A549 treated with AZD2906 at 1 μM for 4 hours (cell line): ENCODE results near the gene HSPB6. TPM values are rescaled to one million over a fixed set of nuclear protein-coding genes. Genes with fewer than 3 reads are reported as not detected.

Experiments
- total RNA-seq: library from RNA; stranded (reverse); fragments of 200-300 nt; extraction: Qiagen RNA extraction; gene quantifications from 5 replicates; pipeline ENCODE4 v1.2.3, GENCODE V29; 2022

HSPB6 gene, protein sequence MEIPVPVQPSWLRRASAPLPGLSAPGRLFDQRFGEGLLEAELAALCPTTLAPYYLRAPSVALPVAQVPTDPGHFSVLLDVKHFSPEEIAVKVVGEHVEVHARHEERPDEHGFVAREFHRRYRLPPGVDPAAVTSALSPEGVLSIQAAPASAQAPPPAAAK
- 0.08 to 0.34 TPM (median 0.24 TPM) in 5 replicates for total RNA-seq

DNA sequence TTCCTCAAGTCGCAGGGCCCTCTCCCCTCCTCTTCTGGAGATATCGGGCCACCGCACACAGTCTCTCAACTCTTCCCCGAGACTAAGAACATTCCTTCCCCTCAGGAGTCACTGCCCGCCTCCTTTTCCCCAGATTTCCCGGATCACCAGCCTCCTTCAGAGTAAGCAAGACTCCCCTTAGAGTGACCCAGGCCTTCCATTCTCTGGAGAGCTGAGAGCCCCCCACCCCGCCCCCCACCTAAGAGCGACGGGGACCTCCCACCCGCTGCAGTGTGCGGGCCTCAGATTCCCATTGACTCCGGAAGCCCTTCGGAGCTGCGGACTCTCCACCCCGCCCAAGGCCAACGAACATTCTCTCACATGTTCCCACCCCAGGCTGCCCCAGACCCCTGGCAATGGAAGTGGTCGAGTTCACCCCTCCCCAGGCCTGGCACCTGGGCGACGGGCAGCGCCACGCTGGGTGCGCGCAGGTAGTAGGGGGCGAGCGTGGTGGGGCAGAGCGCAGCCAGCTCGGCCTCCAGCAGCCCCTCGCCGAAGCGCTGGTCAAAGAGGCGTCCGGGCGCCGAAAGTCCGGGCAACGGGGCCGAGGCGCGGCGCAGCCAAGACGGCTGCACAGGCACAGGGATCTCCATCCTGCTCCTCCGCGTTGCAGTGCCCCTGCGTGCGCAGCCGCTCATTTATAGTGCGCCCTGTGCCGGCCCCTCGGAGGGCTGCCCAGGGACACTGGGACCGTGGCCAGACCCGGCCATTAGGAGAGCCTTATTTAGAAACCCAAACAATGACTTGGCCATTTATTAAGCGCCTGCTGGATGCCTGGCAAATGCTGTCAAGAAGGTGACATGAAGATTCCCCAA is at the start of gene HSPB6:
TSS of gene HSPB6 (minus strand) at position 653 of the 854 bp plus-strand sequence. CDS start at position 632, 21 bp downstream.

GRCh38 chr19:35775298-35776101 is 18.7 kb upstream of the HSPB6 start, which contains the start of gene ARHGAP33:
TSS of gene ARHGAP33 (plus strand) at chr19:35775564. CDS start at chr19:35775659, 95 bp downstream.

DNA sequence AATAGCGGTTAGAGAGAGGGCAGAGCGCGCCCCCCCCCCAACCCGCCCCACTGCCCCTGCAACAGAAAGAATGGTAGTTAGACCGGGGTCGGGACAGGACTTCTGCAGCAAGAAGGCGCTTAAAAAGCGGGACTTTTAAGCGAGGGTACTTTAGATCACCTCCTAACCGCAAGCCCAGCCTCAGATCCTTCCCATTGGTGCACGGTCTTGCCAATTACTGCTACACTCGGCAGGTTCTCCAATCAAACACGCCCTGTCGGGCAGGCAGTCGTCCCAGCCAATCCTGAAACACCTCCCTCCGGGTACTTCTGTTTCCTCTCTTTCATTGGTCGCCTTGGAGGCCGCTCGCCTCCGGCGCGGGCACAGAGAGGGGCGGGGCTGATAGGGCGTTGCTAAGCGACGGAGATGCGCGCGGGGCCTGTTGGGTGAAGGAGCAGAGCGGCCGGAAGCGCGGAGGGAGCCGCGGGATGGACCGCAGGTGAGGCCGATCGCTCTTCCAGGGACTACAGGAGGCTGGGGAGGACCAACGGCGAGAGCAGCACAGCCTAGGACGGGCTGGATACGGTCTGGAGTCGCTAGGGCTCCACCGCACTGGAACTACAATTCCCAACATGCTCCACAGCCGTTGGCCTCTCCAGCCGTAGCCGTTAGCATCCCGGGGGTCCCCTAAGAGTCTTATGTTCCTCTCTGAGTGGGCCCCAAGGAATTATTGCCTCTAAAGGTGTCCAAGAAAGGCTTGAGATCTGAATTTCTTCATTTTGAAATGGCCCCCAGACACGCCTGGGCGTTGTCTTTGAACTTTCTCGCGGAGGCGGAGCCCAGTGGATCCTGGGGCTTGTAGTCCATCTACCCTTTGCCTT is 1.1 kb upstream of the HSPB6 start, which contains the start of gene PROSER3:
TSS of gene PROSER3 (plus strand) at position 428 of the 860 bp plus-strand sequence. CDS start at position 468, 40 bp downstream.

DNA sequence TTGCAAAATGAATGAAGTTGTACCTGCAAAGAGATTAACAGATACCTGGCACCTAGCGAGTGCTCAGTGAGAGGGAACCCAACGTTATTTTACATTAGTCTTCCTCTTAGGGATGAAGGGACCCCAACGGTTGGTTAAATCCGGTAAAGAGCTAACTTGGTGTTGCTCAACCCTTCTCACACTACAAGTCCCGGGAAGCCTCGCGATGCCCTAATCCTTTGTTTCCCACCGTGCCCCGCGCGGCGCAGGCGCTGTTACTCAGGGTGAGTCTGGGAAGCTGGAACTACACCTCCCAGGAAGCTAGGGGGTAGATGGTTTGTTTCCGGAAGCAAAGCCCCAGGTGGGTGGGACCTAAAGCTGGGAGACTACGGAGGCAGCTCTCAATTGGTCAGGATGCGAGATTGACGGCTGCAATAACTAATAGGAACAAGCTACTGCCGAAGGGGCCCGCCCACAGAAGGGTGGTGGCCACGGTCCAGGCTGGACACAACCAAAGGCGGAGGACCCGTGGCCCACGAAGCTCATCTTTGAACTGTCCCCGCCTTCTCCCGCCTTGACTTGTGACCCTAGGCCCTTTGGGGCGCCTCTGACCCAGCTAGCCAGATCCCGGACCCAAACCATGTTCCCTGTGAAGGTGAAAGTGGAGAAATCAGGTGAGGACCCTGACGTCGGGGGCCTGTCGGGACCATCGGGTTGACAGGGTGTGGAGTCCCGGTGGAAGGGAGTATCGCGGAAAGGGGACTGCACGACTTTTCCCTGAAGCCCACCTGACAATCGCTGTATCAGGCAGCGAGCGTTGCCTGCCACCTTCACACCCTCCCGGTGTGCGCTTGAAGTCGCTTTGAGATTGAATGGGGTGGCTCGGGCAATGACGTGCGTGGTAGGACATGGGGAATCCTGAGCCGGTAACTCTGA is 8.5 kb downstream of the HSPB6 start, which contains the start of gene LIN37:
TSS of gene LIN37 (plus strand) at position 471 of the 915 bp plus-strand sequence. CDS start at position 620, 149 bp downstream.

DNA sequence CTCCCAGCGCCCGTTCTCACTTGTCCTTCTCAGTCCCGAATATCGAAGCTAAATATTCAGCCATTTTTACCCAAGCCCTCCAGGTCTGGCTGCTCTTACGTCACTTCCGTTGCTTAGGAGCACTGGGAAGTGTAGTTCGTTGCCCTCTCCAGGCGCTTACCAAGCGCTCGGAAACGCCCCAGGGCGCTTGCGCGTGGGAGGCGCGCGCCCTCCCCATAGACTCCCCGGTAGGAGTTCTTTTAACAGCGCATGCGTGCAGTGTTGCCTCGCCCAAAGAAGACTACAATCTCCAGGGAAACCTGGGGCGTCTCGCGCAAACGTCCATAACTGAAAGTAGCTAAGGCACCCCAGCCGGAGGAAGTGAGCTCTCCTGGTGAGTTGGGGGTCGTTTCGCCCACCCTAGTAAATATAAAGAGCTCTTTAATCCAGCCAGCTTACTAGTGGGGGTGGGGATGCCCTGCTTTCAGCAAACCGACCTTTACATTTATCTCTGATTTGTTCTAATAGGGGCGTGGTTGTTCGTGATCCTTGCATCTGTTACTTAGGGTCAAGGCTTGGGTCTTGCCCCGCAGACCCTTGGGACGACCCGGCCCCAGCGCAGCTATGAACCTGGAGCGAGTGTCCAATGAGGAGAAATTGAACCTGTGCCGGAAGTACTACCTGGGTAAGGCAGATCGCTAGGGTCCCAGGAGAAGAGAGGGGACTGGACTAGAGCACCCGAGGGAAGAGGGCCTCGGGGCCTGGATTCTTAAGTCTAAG is 11.3 kb downstream of the HSPB6 start, which contains the start of the genes PSENEN and U2AF1L4:
TSS of gene PSENEN (plus strand) at position 324 of the 759 bp plus-strand sequence. CDS start at position 604, 280 bp downstream.
TSS of gene U2AF1L4 (minus strand) at position 91 of the 759 bp plus-strand sequence. CDS start at position 64, 27 bp downstream.

GRCh38 chr19:35742121-35742724 is 14.6 kb downstream of the HSPB6 start, which contains the start of gene IGFLR1:
TSS of gene IGFLR1 (minus strand) at chr19:35742452. CDS start at chr19:35741180, 1,272 bp downstream.

DNA sequence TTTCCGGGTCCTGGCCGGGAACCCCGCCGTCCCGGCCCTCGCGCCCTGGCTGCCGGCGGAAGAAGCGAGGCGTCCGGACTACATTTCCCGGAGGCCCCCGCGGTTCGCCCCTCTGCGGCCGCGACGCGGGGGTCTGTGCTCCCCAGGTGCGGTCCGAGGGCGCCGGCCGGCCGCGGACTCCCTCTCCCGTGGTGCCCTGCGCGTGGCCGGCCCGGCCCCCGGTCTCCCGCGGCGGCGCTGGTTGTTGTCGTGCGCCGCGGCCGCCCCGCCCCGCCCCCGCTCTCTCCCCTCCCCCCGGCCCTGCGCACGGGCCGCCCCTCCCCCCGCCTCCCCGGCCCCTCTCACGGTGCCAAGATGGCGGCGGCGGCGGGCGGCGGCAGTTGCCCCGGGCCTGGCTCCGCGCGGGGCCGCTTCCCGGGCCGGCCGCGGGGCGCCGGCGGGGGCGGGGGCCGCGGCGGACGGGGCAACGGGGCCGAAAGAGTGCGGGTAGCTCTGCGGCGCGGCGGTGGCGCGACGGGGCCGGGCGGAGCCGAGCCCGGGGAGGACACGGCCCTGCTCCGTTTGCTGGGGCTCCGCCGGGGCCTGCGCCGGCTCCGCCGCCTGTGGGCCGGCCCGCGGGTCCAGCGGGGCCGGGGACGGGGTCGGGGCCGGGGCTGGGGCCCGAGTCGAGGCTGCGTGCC is 39.0 kb downstream of the HSPB6 start, which contains the start of gene KMT2B:
TSS of gene KMT2B (plus strand) at position 339 of the 680 bp plus-strand sequence. CDS start at position 355, 16 bp downstream.

Other genes starting within 250 kb of the HSPB6 start
- 34.4 to 41.4 TPM (median 35.8 TPM) in 5 replicates for gene DMKN, start 243.4 kb downstream of the HSPB6 start, total RNA-seq
- 3.5 to 4.0 TPM (median 3.9 TPM) in 5 replicates for gene SBSN, start 228.7 kb downstream of the HSPB6 start, total RNA-seq
- gene GAPDHS, start 223.6 kb downstream of the HSPB6 start, total RNA-seq, result 0.08 to 0.14 TPM (median 0.10 TPM) in 5 replicates
- 346 to 443 TPM (median 420 TPM) in 5 replicates for gene TMEM147, start 211.4 kb downstream of the HSPB6 start, total RNA-seq
- gene ATP4A, start 193.4 kb downstream of the HSPB6 start, total RNA-seq, result 0.06 to 0.14 TPM (median 0.13 TPM) in 4 of 5 replicates, not detected in the other
- not detected in 5 replicates for gene PMIS2, start 170.9 kb downstream of the HSPB6 start, total RNA-seq
- 11.1 to 17.3 TPM (median 14.6 TPM) in 5 replicates for gene HAUS5, start 144.3 kb downstream of the HSPB6 start, total RNA-seq
- gene RBM42, start 128.0 kb downstream of the HSPB6 start, total RNA-seq, result 150 to 223 TPM (median 210 TPM) in 5 replicates
- 1.7 to 3.4 TPM (median 2.7 TPM) in 5 replicates for gene ETV2, start 115.3 kb downstream of the HSPB6 start, total RNA-seq
- gene COX6B1, start 108.7 kb downstream of the HSPB6 start, total RNA-seq, result 1,342 to 1,451 TPM (median 1,370 TPM) in 5 replicates
- 0.55 to 1.1 TPM (median 1.1 TPM) in 5 replicates for gene UPK1A, start 90.5 kb downstream of the HSPB6 start, total RNA-seq
- 0.05 TPM in 1 of 5 replicates, not detected in the others for gene ZBTB32, start 52.5 kb downstream of the HSPB6 start, total RNA-seq
- gene KMT2B, start 39.0 kb downstream of the HSPB6 start, total RNA-seq, result 49.7 to 60.0 TPM (median 57.9 TPM) in 5 replicates
- gene IGFLR1, start 14.6 kb downstream of the HSPB6 start, total RNA-seq, result 10.9 to 12.5 TPM (median 11.8 TPM) in 5 replicates
- gene U2AF1L4, start 11.6 kb downstream of the HSPB6 start, total RNA-seq, result 22.6 to 29.2 TPM (median 25.6 TPM) in 5 replicates
- gene PSENEN, start 11.4 kb downstream of the HSPB6 start, total RNA-seq, result 266 to 332 TPM (median 283 TPM) in 5 replicates
- 23.0 to 28.0 TPM (median 24.5 TPM) in 5 replicates for gene LIN37, start 8.5 kb downstream of the HSPB6 start, total RNA-seq
- gene PROSER3, start 1.1 kb upstream of the HSPB6 start, total RNA-seq, result 21.4 to 27.1 TPM (median 26.4 TPM) in 5 replicates
- 5.4 to 7.6 TPM (median 5.9 TPM) in 5 replicates for gene ARHGAP33, start 18.5 kb upstream of the HSPB6 start, total RNA-seq
- gene PRODH2, start 55.8 kb upstream of the HSPB6 start, total RNA-seq, result 0.14 to 0.56 TPM (median 0.23 TPM) in 5 replicates
- 0.34 to 0.71 TPM (median 0.49 TPM) in 5 replicates for gene NPHS1, start 95.5 kb upstream of the HSPB6 start, total RNA-seq
- 0.39 to 0.59 TPM (median 0.44 TPM) in 5 replicates for gene KIRREL2, start 99.9 kb upstream of the HSPB6 start, total RNA-seq
- 70.1 to 97.9 TPM (median 93.9 TPM) in 5 replicates for gene APLP1, start 111.5 kb upstream of the HSPB6 start, total RNA-seq
- gene NFKBID, start 143.5 kb upstream of the HSPB6 start, total RNA-seq, result 4.9 to 7.5 TPM (median 5.7 TPM) in 5 replicates
- 0.29 to 0.75 TPM (median 0.53 TPM) in 4 of 5 replicates, not detected in the other for gene HCST, start 145.5 kb upstream of the HSPB6 start, total RNA-seq
- not detected in 5 replicates for gene TYROBP, start 151.3 kb upstream of the HSPB6 start, total RNA-seq
- gene LRFN3, start 179.3 kb upstream of the HSPB6 start, total RNA-seq, result 20.1 to 27.8 TPM (median 23.2 TPM) in 5 replicates
- 32.3 to 50.8 TPM (median 46.9 TPM) in 5 replicates for gene SDHAF1, start 238.2 kb upstream of the HSPB6 start, total RNA-seq